Astrocyte (in vitro differentiated cells and primary cell): ENCODE data around the gene AIFM1. TPM values are rescaled to one million over a fixed set of nuclear protein-coding genes. Genes with fewer than 3 reads are reported as not detected.

Source experiments
- DNase-seq: peaks from one replicate; pipeline ENCODE4 v3.0.0-alpha.2; 2010; ENCODE audit warnings: low read depth
- FAIRE-seq: peaks from 2 replicates; lab custom pipeline; 2011; peaks lifted over from hg19 to GRCh38; lab: Jason Lieb, UNC
- H2AFZ ChIP-seq: 2 replicates; pipeline ENCODE4 v1.6.0; 2012; ENCODE audit warnings: low read depth, low read length, inconsistent platforms
- H3K27ac ChIP-seq: 2 replicates; pipeline ENCODE4 v1.5.1; 2011; ENCODE audit warnings: low read depth, low read length, inconsistent platforms
- H3K27me3 ChIP-seq: 2 replicates; pipeline ENCODE4 v1.6.0; 2011; ENCODE audit warnings: low read length, inconsistent platforms; ENCODE audit not compliant: insufficient read depth
- H3K36me3 ChIP-seq: 2 replicates; pipeline ENCODE4 v1.5.1; 2011; ENCODE audit warnings: low read length, inconsistent platforms; ENCODE audit not compliant: insufficient read depth
- H3K4me1 ChIP-seq: 2 replicates; pipeline ENCODE4 v1.5.1; 2011; ENCODE audit warnings: low read length, inconsistent platforms; ENCODE audit not compliant: insufficient read depth
- H3K4me2 ChIP-seq: 2 replicates; pipeline ENCODE4 v1.6.0; 2012; ENCODE audit warnings: low read length, inconsistent platforms
- H3K4me3 ChIP-seq: 2 replicates; pipeline ENCODE4 v1.5.1; 2011; ENCODE audit warnings: low read depth, mild to moderate bottlenecking, low read length, inconsistent platforms; ENCODE audit not compliant: insufficient read depth
- H3K79me2 ChIP-seq: 2 replicates; pipeline ENCODE4 v1.6.0; 2012; ENCODE audit warnings: mild to moderate bottlenecking, low read length, inconsistent platforms; ENCODE audit not compliant: insufficient read depth
- H3K9ac ChIP-seq: 2 replicates; pipeline ENCODE4 v1.6.0; 2012; ENCODE audit warnings: mild to moderate bottlenecking, low read length, inconsistent platforms
- H3K9me3 ChIP-seq: 2 replicates; pipeline ENCODE4 v1.5.1; 2012; ENCODE audit warnings: low read depth, mild to moderate bottlenecking, low read length, inconsistent platforms; ENCODE audit not compliant: insufficient read depth
- H4K20me1 ChIP-seq: 2 replicates; pipeline ENCODE4 v1.6.0; 2012; ENCODE audit warnings: low read length, inconsistent platforms; ENCODE audit not compliant: insufficient read depth
- H3K27ac Mint-ChIP-seq: one replicate; pipeline ENCODE4 v1.8.0; 2021; ENCODE audit warnings: mild to moderate bottlenecking, mixed read lengths; ENCODE audit not compliant: unreplicated experiment
- H3K27me3 Mint-ChIP-seq: one replicate; pipeline ENCODE4 v1.8.0; 2021; ENCODE audit warnings: low read depth, mixed read lengths; ENCODE audit not compliant: unreplicated experiment
- H3K36me3 Mint-ChIP-seq: one replicate; pipeline ENCODE4 v1.8.0; 2021; ENCODE audit warnings: low read depth, mixed read lengths; ENCODE audit not compliant: unreplicated experiment
- H3K4me1 Mint-ChIP-seq: one replicate; pipeline ENCODE4 v1.8.0; 2021; ENCODE audit warnings: low read depth, mixed read lengths; ENCODE audit not compliant: unreplicated experiment
- H3K4me3 Mint-ChIP-seq: one replicate; pipeline ENCODE4 v1.8.0; 2021; ENCODE audit warnings: mild to moderate bottlenecking, moderate library complexity, mixed read lengths; ENCODE audit not compliant: unreplicated experiment
- H3K9me3 Mint-ChIP-seq: one replicate; pipeline ENCODE4 v1.8.0; 2021; ENCODE audit warnings: mild to moderate bottlenecking, mixed read lengths; ENCODE audit not compliant: unreplicated experiment
- EZH2 ChIP-seq: IDR thresholded peaks from 2 replicates; pipeline ENCODE4 v1.6.1; 2012; ENCODE audit warnings: mild to moderate bottlenecking, low read length, inconsistent platforms; ENCODE audit not compliant: insufficient read depth
- total RNA-seq: library from RNA; stranded (reverse); gene quantifications from 2 replicates; pipeline ENCODE4 v1.2.1, GENCODE V29; 2021
- TF ChIP-seq, protein P1 (sequence below): IDR thresholded peaks from 2 replicates; pipeline ENCODE4 v1.5.1; 2011; ENCODE audit warnings: low read depth, mild to moderate bottlenecking, inconsistent platforms, low read length, moderate library complexity; ENCODE audit not compliant: insufficient read depth

AIFM1 gene
- total RNA-seq, 1 donor from 2014 or later: 38.1 TPM

DNA sequence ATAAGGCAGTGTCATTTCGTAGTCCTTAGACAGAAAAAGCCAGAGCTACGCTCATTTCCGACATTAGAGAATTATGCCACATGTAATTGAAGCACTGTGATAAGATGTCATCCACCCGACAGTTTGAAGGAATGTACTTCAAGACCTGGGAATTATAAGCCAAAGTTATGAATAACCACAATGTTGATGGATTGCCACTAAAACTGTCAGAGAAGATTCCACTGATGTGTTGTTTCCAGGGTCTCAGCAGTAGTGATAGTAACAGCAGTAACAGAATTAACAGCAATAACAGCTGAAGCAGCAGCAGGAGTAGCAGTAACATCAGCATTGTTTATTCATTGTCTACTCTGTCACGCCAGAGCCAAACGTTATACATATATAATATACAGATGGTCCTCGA is 30.8 kb upstream of the AIFM1 start:
- no peak overlapping the region for H3K27ac ChIP-seq
- no peak overlapping the region for H3K4me3 Mint-ChIP-seq
- H3K27ac Mint-ChIP-seq: no peak overlapping the region
- H3K4me1 Mint-ChIP-seq: no peaks in the 10 kb centered on the region
- H3K36me3 Mint-ChIP-seq: no peaks in the 10 kb centered on the region
- H3K4me1 ChIP-seq: no peaks in the 10 kb centered on the region
- no peak overlapping the region for H3K4me3 ChIP-seq
- H3K27me3 Mint-ChIP-seq: peaks cover 2% of the 10 kb centered on the region
- H3K36me3 ChIP-seq: no peaks in the 10 kb centered on the region
- H4K20me1 ChIP-seq: no peaks in the 10 kb centered on the region
- no peak overlapping the region for H3K9ac ChIP-seq
- no peaks in the 10 kb centered on the region for H3K79me2 ChIP-seq
- no peak for TF ChIP-seq EZH2
- no peak overlapping the region for H3K4me2 ChIP-seq
- H3K27me3 ChIP-seq: no peaks in the 10 kb centered on the region
- H3K9me3 ChIP-seq: no peaks in the 10 kb centered on the region
- no peak overlapping the region for H2AFZ ChIP-seq
- DNase-seq (no peak), FAIRE-seq (no peak)
- no peaks in the 10 kb centered on the region for H3K9me3 Mint-ChIP-seq

DNA sequence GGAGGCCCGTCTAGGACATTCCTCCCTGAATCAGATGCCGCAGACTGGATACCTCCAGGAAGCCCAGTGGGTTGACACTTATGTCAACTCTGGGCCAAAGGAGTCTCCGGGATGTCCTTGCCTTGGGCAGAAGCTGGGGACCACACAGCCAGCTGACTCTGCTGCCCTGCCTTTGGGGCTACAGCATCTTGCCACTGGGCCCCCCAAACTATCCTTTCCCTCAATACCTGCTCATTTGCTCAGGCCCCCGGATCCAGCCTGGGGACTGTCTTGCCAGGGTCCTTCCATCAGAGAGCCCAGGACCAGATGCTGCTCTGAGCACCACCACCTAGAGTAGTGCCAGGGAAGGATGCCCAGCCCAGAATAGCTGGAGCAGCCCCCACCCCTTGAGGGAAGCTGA is 25.2 kb upstream of the AIFM1 start:
- Mint-ChIP-seq H3K9me3 (no peaks in the 10 kb centered on the region), H3K4me3 (no peak overlapping the region), H3K27me3 (peaks cover 2% of the 10 kb centered on the region), H3K36me3 (no peaks in the 10 kb centered on the region), H3K4me1 (no peaks in the 10 kb centered on the region), H3K27ac (no peak overlapping the region)
- Histone ChIP-seq H3K4me1 (no peaks in the 10 kb centered on the region), H3K27me3 (no peaks in the 10 kb centered on the region), H3K4me3 (no peak overlapping the region), H3K79me2 (no peaks in the 10 kb centered on the region), H3K9ac (no peak overlapping the region), H3K4me2 (no peak overlapping the region), H3K36me3 (no peaks in the 10 kb centered on the region), H4K20me1 (no peaks in the 10 kb centered on the region), H3K27ac (no peak overlapping the region), H3K9me3 (no peaks in the 10 kb centered on the region), H2AFZ (no peak overlapping the region)
- TF ChIP-seq EZH2: no peak
- TF ChIP-seq, protein P1, sequence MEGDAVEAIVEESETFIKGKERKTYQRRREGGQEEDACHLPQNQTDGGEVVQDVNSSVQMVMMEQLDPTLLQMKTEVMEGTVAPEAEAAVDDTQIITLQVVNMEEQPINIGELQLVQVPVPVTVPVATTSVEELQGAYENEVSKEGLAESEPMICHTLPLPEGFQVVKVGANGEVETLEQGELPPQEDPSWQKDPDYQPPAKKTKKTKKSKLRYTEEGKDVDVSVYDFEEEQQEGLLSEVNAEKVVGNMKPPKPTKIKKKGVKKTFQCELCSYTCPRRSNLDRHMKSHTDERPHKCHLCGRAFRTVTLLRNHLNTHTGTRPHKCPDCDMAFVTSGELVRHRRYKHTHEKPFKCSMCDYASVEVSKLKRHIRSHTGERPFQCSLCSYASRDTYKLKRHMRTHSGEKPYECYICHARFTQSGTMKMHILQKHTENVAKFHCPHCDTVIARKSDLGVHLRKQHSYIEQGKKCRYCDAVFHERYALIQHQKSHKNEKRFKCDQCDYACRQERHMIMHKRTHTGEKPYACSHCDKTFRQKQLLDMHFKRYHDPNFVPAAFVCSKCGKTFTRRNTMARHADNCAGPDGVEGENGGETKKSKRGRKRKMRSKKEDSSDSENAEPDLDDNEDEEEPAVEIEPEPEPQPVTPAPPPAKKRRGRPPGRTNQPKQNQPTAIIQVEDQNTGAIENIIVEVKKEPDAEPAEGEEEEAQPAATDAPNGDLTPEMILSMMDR: no peak
- FAIRE-seq (no peak), DNase-seq (no peak)

DNA sequence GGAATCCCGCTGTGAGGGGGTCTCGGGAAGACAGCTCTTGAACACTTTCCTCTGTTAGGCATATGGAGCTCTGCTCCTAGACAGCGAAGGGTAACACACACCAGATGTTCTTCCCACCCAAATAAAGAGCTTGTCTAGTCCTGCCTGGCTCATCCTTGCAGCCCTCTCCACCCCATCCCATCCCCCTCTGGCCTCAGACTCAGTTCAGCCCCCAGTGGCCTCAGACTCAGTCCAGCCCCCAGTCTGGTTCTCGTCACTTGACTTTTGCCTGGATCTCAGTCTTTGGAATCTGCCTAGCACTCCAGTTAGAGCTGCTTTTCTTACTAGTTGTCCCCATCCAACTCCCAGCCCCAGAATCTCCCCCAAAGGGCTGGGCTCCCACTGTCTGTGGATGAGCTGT is 21.0 kb upstream of the AIFM1 start:
- Histone ChIP-seq H4K20me1 (no peaks in the 10 kb centered on the region), H3K4me2 (no peak overlapping the region), H3K9ac (no peak overlapping the region), H2AFZ (no peak overlapping the region), H3K36me3 (no peaks in the 10 kb centered on the region), H3K9me3 (no peaks in the 10 kb centered on the region), H3K27ac (no peak overlapping the region), H3K4me3 (no peak overlapping the region), H3K27me3 (no peaks in the 10 kb centered on the region), H3K79me2 (no peaks in the 10 kb centered on the region), H3K4me1 (no peaks in the 10 kb centered on the region)
- TF ChIP-seq EZH2: no peak
- TF ChIP-seq, protein P1: no peak
- no peak for DNase-seq
- H3K27ac Mint-ChIP-seq: no peak overlapping the region
- H3K4me3 Mint-ChIP-seq: no peak overlapping the region
- FAIRE-seq: no peak
- H3K9me3 Mint-ChIP-seq: no peaks in the 10 kb centered on the region
- peaks cover 4% of the 10 kb centered on the region for H3K4me1 Mint-ChIP-seq
- H3K27me3 Mint-ChIP-seq: no peaks in the 10 kb centered on the region
- H3K36me3 Mint-ChIP-seq: no peaks in the 10 kb centered on the region
